Spinal cord (tissue), 10 donors: Measurements from ENCODE around the gene TES. TPM values are rescaled to one million over a fixed set of nuclear protein-coding genes. Genes with fewer than 3 reads are reported as not detected.

Experiments used
- DNase-seq, 6 donors: peaks; one replicate each; pipeline versions ENCODE4 v3.0.0 to v3.0.0-alpha.2; 2013 to 2015; ENCODE audit warnings: low spot score in 6 of 6, low read depth in 4 of 6
- H3K27ac ChIP-seq: one replicate; pipeline ENCODE4 v1.5.1; 2013; ENCODE audit warnings: low read depth, low read length, control low read depth
- H3K27me3 ChIP-seq: one replicate; pipeline ENCODE4 v1.6.1; 2013; ENCODE audit warnings: low read length; ENCODE audit not compliant: control insufficient read depth, insufficient read depth
- H3K36me3 ChIP-seq: one replicate; pipeline ENCODE4 v1.6.1; 2013; ENCODE audit warnings: low read length; ENCODE audit not compliant: control insufficient read depth, insufficient read depth
- H3K4me1 ChIP-seq: one replicate; pipeline ENCODE4 v1.6.1; 2013; ENCODE audit warnings: low read length; ENCODE audit not compliant: control insufficient read depth, insufficient read depth
- H3K4me3 ChIP-seq: one replicate; pipeline ENCODE4 v1.5.1; 2013; ENCODE audit warnings: low read depth, low read length, control low read depth
- H3K9me3 ChIP-seq: one replicate; pipeline ENCODE4 v1.6.1; 2013; ENCODE audit warnings: low read length; ENCODE audit not compliant: control insufficient read depth, insufficient read depth
- WGBS: methylation state at CpG from one replicate; pipeline ENCODE4 v1.1.5; 2013; ENCODE audit warnings: missing lambda C conversion rate; ENCODE audit not compliant: insufficient coverage; 5-methylcytosine and 5-hydroxymethylcytosine counted together
- polyA plus RNA-seq, 2 donors: library from polyadenylated mRNA; unstranded; fragments of 120-200 nt; gene quantifications; one replicate each; pipeline ENCODE4 v1.2.1, GENCODE V29; 2013; ENCODE audit not compliant: insufficient read length in 2 of 2
- total RNA-seq, 2 donors: library from RNA; depleted of rRNA in 1 of 2; stranded (reverse); fragments of 120-200 nt in 1 of 2; fragments of >200 nt in 1 of 2; gene quantifications; one replicate each; pipeline versions ENCODE4 v1.2.3 to v1.2.4, GENCODE V29; 2013 to 2014
- donor health status: healthy.

The TES gene
- total and polyA plus RNA-seq, 4 donors = 13.1 to 35.4 (median 21.0) TPM

GRCh38 chr7:116252249-116252648 is 41.9 kb downstream of the TES start:
- no peak for DNase-seq

GRCh38 chr7:116257156-116257555 is 46.8 kb downstream of the TES start:
- H3K4me3 ChIP-seq = no peak overlapping the region
- H3K9me3 ChIP-seq = no peaks in the 10 kb centered on the region
- no peak for DNase-seq
- no peak overlapping the region for H3K27ac ChIP-seq
- no peaks in the 10 kb centered on the region for H3K27me3 ChIP-seq
- H3K36me3 ChIP-seq = no peaks in the 10 kb centered on the region
- WGBS = 71% methylated on average over 1 of the region's 3 CpGs
- H3K4me1 ChIP-seq = no peaks in the 10 kb centered on the region

More at GRCh38 chr7:116252249-116252648, 41.9 kb downstream of the TES start:
- Histone ChIP-seq H3K36me3 (no peaks in the 10 kb centered on the region), H3K27ac (no peak overlapping the region), H3K27me3 (no peaks in the 10 kb centered on the region), H3K4me1 (no peaks in the 10 kb centered on the region), H3K4me3 (no peak overlapping the region), H3K9me3 (no peaks in the 10 kb centered on the region)
- whole genome bisulfite sequencing = 89% methylated on average over 3 of the region's 3 CpGs

DNA sequence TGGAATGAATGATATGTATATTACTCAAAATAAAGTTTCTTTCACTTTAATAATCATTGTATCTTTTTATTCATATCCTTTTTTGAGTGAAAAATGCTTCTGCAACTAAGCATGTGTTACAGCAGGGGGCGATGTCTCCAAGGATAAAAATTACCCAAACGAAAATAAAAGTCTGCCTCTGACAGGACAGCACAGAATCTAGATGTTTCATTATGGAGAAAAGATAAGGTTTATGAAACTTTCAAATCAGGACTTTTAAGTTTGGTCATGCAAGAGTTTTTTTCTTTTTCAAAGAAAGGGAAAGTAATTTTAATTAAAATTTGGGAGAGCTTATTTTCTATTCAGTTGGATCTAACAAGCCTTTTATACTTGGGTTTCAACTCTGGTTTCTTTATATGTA is 48.4 kb downstream of the TES start:
- DNase-seq = peak; percentile 26 to 86 (median 48)
- Histone ChIP-seq H3K4me1 (no peaks in the 10 kb centered on the region), H3K4me3 (no peak overlapping the region), H3K27ac (no peak overlapping the region), H3K36me3 (no peaks in the 10 kb centered on the region), H3K9me3 (no peaks in the 10 kb centered on the region), H3K27me3 (no peaks in the 10 kb centered on the region)
- no CpG with 5 or more reads among the region's 2 CpGs for WGBS

DNA sequence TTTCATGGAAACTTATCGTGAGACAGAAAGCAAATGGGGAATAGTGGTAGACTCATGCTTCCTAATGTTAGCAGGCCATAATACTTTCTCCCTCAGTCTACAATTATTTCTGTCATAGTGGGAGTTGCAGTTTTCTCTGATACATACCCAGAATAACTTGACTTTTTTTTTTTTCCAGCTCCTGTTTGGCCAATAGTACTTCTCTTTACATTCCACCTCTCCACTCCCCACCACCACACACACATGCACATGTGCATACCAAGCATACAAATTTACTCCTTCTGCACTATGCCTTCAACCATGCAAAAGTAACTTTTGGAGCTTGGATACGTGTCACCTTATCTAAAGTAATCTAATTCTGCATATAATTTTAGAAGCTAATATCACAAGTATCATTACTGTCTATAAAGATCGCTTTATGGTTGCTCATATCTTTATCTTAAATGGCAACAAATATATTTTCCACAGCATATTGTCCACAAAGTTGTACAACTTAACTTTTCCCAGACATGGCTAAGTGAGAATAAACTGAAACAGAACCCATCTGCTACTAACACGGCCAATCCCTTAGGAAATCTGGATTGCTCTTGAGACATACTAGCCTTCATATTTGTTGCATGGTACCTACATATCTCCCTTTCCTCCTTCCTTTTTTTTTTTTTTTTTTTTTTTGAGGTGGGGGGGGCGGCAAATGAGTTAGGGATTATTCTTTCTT is 49.0 kb downstream of the TES start:
- no peaks in the 10 kb centered on the region for H3K27me3 ChIP-seq
- no peaks in the 10 kb centered on the region for H3K9me3 ChIP-seq
- H3K4me3 ChIP-seq = no peak overlapping the region
- WGBS = 100% methylated on average over 1 of the region's 5 CpGs
- H3K4me1 ChIP-seq = no peaks in the 10 kb centered on the region
- H3K27ac ChIP-seq = no peak overlapping the region
- DNase-seq = peak in 1 of 6 donors; percentile 14
- H3K36me3 ChIP-seq = no peaks in the 10 kb centered on the region

DNA sequence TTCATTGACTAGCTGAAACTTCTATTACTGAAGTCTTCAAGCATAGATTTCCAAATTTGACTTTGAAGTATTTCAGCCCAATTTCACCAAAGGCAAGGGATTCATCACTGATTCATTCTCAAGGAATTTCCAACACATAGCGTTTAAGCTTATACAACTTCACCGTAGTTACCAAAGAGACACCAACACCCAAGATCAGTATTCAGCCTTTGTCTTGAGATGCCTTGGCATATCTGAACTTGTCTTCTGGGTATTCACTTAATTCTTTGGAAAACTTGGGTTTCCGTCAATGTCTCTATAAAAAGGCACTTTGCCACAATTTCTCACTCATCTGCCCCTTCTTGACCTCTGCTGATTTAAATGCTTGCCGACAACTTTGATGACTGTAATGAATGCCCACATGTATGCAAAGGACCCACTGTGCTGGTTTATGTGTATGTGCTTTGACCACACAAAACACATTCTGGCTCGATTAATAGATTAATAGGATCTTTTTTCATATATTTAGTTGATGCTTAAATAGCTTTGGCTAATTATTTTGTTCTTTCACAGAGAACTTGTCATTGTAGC is 49.6 kb downstream of the TES start:
- H3K36me3 ChIP-seq = no peaks in the 10 kb centered on the region
- H3K4me1 ChIP-seq = no peaks in the 10 kb centered on the region
- H3K9me3 ChIP-seq = no peaks in the 10 kb centered on the region
- DNase-seq = no peak
- H3K4me3 ChIP-seq = no peak overlapping the region
- 80% methylated on average over 2 of the region's 5 CpGs for WGBS
- H3K27ac ChIP-seq = no peak overlapping the region
- no peaks in the 10 kb centered on the region for H3K27me3 ChIP-seq

GRCh38 chr7:116261904-116262303 is 51.6 kb downstream of the TES start:
- 100% methylated on average over 3 of the region's 3 CpGs for WGBS
- Histone ChIP-seq H3K4me3 (no peak overlapping the region), H3K4me1 (no peaks in the 10 kb centered on the region), H3K27me3 (no peaks in the 10 kb centered on the region), H3K36me3 (no peaks in the 10 kb centered on the region), H3K27ac (no peak overlapping the region), H3K9me3 (no peaks in the 10 kb centered on the region)
- no peak for DNase-seq

DNA sequence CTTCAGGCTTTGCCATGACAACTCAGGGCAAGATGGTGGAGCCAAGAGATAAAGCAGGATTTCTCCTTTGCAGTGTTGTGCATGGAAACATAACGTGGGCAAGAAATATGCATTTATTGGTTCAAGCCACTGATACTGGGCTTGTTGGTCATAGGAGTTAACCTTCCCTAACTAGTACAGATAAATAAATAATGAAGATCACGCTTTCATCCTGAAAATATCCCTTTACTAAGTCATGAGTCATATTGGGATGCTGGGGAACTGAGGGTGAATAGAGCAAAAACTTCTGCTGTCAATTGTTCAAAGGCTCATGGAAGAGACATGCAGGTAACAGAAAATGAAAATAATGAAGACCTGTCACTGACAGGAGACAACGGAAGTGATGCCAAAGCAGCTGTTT is 55.5 kb downstream of the TES start:
- Histone ChIP-seq H3K4me1 (no peaks in the 10 kb centered on the region), H3K9me3 (no peaks in the 10 kb centered on the region), H3K4me3 (no peak overlapping the region), H3K36me3 (no peaks in the 10 kb centered on the region), H3K27me3 (no peaks in the 10 kb centered on the region), H3K27ac (no peak overlapping the region)
- WGBS = 86% methylated on average over 2 of the region's 3 CpGs
- no peak for DNase-seq

- no peaks in the 10 kb centered on the region for H3K27me3 ChIP-seq
- H3K9me3 ChIP-seq = no peaks in the 10 kb centered on the region
- no peak overlapping the region for H3K27ac ChIP-seq
- no peaks in the 10 kb centered on the region for H3K36me3 ChIP-seq
- WGBS = no CpG with 5 or more reads among the region's 4 CpGs
- H3K4me3 ChIP-seq = no peak overlapping the region
- no peaks in the 10 kb centered on the region for H3K4me1 ChIP-seq
- no peak for DNase-seq
These were observed 59.1 kb downstream of the TES start for GRCh38 chr7:116269466-116269865.

DNA sequence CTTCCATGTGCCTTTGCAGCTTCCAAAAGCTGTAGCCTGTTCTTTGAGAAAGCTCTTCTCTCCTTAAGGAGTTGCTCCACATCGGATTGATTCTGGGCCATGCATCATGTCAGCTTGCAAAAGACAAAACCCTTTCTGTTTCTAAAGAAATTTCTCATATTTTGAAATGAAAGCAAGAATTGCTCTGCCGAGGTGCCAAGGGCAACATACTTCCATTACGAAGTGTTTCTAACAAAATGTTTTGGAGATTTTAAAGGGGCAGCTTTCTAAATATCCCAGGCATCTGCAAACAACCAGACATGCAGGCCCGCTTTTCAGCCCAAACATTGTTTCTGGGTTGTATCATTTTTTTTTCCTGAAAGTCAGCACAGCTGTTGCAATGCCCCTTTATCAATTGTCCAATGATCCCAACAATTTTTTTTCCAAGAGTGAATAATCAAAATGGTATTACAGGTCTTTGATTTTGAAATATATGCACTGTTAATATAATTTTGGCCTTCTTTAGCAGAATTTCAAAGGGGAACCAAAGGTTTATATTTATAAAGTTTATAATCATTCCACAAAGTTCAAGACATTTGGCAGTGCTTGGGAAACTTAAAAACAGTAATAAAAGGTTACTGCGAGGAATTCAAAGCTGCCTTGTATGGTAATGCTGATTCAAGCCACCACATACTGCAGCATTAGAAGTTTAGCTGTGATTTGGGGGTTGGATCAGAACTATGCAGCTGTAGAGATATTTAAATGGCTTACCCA is 61.0 kb downstream of the TES start:
- Histone ChIP-seq H3K4me3 (no peak overlapping the region), H3K9me3 (no peaks in the 10 kb centered on the region), H3K27ac (peak overlapping the region; percentile 8), H3K4me1 (no peaks in the 10 kb centered on the region), H3K27me3 (no peaks in the 10 kb centered on the region), H3K36me3 (no peaks in the 10 kb centered on the region)
- DNase-seq = peak in 1 of 6 donors; percentile 23
- WGBS = 79% methylated on average over 2 of the region's 5 CpGs
